HG03442 (cell line): Measurements from ENCODE around the gene TIMM44.

Source experiments
- ATAC-seq: cut with Tn5 transposase; IDR thresholded peaks from one replicate; pipeline ENCODE4 v1.9.1; 2021; ENCODE audit warnings: mild to moderate bottlenecking, moderate library complexity; ENCODE audit not compliant: unreplicated experiment

TIMM44 gene

DNA sequence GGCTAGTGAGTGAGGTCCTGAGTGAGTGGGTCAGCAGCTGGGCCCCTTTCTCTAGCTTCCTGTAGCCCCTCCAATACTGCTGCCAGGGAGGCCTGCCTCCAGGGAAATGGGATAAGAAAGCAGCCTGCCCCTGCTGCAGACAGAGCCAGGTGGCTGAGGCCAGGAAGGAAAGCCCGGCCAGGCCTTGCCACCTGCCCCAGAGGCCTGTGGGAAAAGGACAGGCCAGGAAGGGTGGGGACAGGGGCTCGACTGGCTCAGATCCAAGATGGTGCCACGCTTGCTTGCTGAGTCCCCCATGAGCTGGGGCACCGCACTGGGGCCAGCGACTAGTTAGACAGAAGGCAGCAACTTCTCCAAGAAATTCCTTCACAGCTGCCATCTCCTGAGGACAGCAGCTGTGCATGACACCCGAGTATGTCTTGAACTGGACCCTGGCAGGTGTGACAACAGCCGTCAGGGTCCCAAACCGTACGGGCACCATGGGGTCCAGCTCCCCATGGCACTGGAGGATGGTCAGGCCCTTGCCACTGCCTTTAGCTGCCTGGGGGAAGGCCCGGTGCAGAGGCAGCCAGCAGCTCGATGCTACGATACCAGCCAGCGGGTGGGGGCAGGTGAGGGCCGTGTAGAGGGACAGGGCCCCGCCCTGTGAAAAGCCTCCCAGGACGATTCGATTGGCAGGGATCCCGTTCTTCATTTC, 64.2 kb downstream of the TIMM44 start:
- no peak for ATAC-seq

DNA sequence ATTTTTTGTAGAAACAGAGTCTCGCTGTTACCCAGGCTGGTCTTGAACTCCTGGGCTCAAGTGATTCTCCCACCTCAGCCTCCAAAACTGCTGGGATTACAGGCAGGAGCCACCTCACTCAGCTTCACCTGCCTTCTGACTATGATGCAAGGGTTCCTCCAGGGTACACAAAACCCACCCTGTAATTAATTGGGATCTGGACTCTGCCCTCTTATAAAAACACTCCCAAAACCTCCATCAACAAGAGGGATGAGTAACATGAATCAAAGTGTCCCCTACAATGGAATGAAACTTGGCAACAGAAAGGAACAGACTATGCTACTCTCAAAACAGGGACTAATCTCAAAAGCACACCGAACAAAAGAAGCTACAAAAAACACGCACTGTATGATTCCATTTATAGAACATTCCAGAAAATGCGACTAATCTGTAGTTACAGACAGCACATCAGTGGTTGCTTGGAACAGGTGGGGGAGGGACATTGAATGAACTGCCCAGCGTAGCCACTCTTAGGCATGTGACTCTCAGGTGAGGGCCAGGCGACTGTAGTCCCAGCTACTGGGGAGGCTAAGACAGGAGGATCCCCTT, 66.1 kb downstream of the TIMM44 start:
- no peak for ATAC-seq
